Measurements from ENCODE around the gene EFCC1.

Gene EFCC1

GRCh38 chr3:128996200-128996599 lies 4.9 kb upstream of the EFCC1 start:
- Mint-ChIP-seq H3K36me3 (ENCODE audit: low read depth) (no peaks in the 10 kb centered on the region), H3K27ac (no peak overlapping the region), H3K4me3 (peak overlapping the region in 1 of 3 experiments; percentile 42), H3K9me3 (no peaks in the 10 kb centered on the region), H3K27me3 (ENCODE audit: low read depth) (peaks cover 81% of the 10 kb centered on the region), H3K4me1 (peaks cover 35% of the 10 kb centered on the region)
- no peak for TF ChIP-seq CTCF (IDR thresholded peaks at IDR 0.05; ENCODE audit: unreplicated experiment in 3 of 3)

GRCh38 chr3:128996726-128997125 lies 4.4 kb upstream of the EFCC1 start:
- Mint-ChIP-seq H3K4me1 (peaks cover 35% of the 10 kb centered on the region), H3K27me3 (ENCODE audit: low read depth) (peaks cover 76% of the 10 kb centered on the region), H3K27ac (no peak overlapping the region), H3K4me3 (no peak overlapping the region), H3K36me3 (ENCODE audit: low read depth) (no peaks in the 10 kb centered on the region), H3K9me3 (no peaks in the 10 kb centered on the region)
- TF ChIP-seq CTCF (IDR thresholded peaks at IDR 0.05; ENCODE audit: unreplicated experiment in 3 of 3): no peak

- no peaks in the 10 kb centered on the region for H3K36me3 Mint-ChIP-seq (ENCODE audit: low read depth)
- H3K4me3 Mint-ChIP-seq: peak overlapping the region in 1 of 3 experiments; percentile 29
- peaks cover 79% of the 10 kb centered on the region for H3K27me3 Mint-ChIP-seq (ENCODE audit: low read depth)
- H3K9me3 Mint-ChIP-seq: no peaks in the 10 kb centered on the region
- H3K27ac Mint-ChIP-seq: peak overlapping the region in 2 of 3 experiments; percentile 54 to 75
- TF ChIP-seq CTCF (IDR thresholded peaks at IDR 0.05; ENCODE audit: unreplicated experiment in 3 of 3): no peak
- H3K4me1 Mint-ChIP-seq: peaks cover 36% of the 10 kb centered on the region
Observed at GRCh38 chr3:128997486-128998133, 3.5 kb upstream of the EFCC1 start.

GRCh38 chr3:128998561-128998960 lies 2.5 kb upstream of the EFCC1 start:
- peak overlapping the region; percentile 54 to 75 (median 57) for H3K27ac Mint-ChIP-seq
- H3K4me1 Mint-ChIP-seq: peaks cover 45% of the 10 kb centered on the region
- TF ChIP-seq CTCF (IDR thresholded peaks at IDR 0.05; ENCODE audit: unreplicated experiment in 3 of 3): no peak
- peaks cover 2% of the 10 kb centered on the region for H3K9me3 Mint-ChIP-seq
- peaks cover 79% of the 10 kb centered on the region for H3K27me3 Mint-ChIP-seq (ENCODE audit: low read depth)
- H3K36me3 Mint-ChIP-seq (ENCODE audit: low read depth): no peaks in the 10 kb centered on the region
- H3K4me3 Mint-ChIP-seq: peak overlapping the region; percentile 5 to 39 (median 37)

- H3K36me3 Mint-ChIP-seq (ENCODE audit: low read depth): no peaks in the 10 kb centered on the region
- peak overlapping the region; percentile 54 to 75 (median 57) for H3K27ac Mint-ChIP-seq
- peaks cover 2% of the 10 kb centered on the region for H3K9me3 Mint-ChIP-seq
- no peak for TF ChIP-seq CTCF (IDR thresholded peaks at IDR 0.05; ENCODE audit: unreplicated experiment in 3 of 3)
- peaks cover 44% of the 10 kb centered on the region for H3K4me1 Mint-ChIP-seq
- H3K4me3 Mint-ChIP-seq: peak overlapping the region; percentile 5 to 39 (median 37)
- H3K27me3 Mint-ChIP-seq (ENCODE audit: low read depth): peaks cover 76% of the 10 kb centered on the region
Observed at GRCh38 chr3:128999102-128999501, 2.0 kb upstream of the EFCC1 start.

- H3K27me3 Mint-ChIP-seq (ENCODE audit: low read depth): peaks cover 79% of the 10 kb centered on the region
- peaks cover 2% of the 10 kb centered on the region for H3K9me3 Mint-ChIP-seq
- H3K27ac Mint-ChIP-seq: peak overlapping the region in 2 of 3 experiments; percentile 33 to 45
- peaks cover 48% of the 10 kb centered on the region for H3K4me1 Mint-ChIP-seq
- peak overlapping the region; percentile 79 to 82 (median 80) for H3K4me3 Mint-ChIP-seq
- no peaks in the 10 kb centered on the region for H3K36me3 Mint-ChIP-seq (ENCODE audit: low read depth)
- TF ChIP-seq CTCF (IDR thresholded peaks at IDR 0.05; ENCODE audit: unreplicated experiment in 3 of 3): no peak
Observed at GRCh38 chr3:129000742-129001100, 383 bp upstream of the EFCC1 start.
